Activated T-cell treated with anti-CD3 and anti-CD28 coated beads, Interleukin-2, amount 50 U/mL, for 4 hours (primary cell): ENCODE data around the gene ATG14. TPM values are rescaled to one million over a fixed set of nuclear protein-coding genes. Genes with fewer than 3 reads are reported as not detected.
"Not testable (repeated sequence)": the region's sequence is repeated elsewhere in the genome, so short reads cannot be mapped to it uniquely, and the experiment has no call there.

Experiments
- ATAC-seq, 2 donors: fragments of 200-7000 bp; cut with Tn5 transposase; one replicate each; pipeline ENCODE4 v1.10.0; 2021
- DNase-seq: peaks from one replicate; pipeline ENCODE4 v3.0.0-alpha.2; 2020
- H3K27me3 Mint-ChIP-seq: one replicate; pipeline ENCODE4 v1.8.0; 2021; ENCODE audit warnings: low read depth, mixed read lengths
- H3K36me3 Mint-ChIP-seq: one replicate; pipeline ENCODE4 v1.8.0; 2022; ENCODE audit warnings: mixed read lengths; ENCODE audit not compliant: insufficient read depth
- H3K4me1 Mint-ChIP-seq: one replicate; pipeline ENCODE4 v1.8.0; 2021; ENCODE audit warnings: low read depth, mixed read lengths
- H3K4me3 Mint-ChIP-seq: one replicate; pipeline ENCODE4 v1.8.0; 2021; ENCODE audit warnings: mild to moderate bottlenecking, moderate library complexity, mixed read lengths
- H3K9me3 Mint-ChIP-seq: one replicate; pipeline ENCODE4 v1.8.0; 2021; ENCODE audit warnings: mixed read lengths
- total RNA-seq, 3 donors: library from RNA; stranded (reverse); gene quantifications; one replicate each; pipeline ENCODE4 v1.2.1, GENCODE V29; 2021

Gene ATG14
- total RNA-seq, 3 donors from 2014 or later: 6.6 to 8.4 (median 6.7) TPM

DNA sequence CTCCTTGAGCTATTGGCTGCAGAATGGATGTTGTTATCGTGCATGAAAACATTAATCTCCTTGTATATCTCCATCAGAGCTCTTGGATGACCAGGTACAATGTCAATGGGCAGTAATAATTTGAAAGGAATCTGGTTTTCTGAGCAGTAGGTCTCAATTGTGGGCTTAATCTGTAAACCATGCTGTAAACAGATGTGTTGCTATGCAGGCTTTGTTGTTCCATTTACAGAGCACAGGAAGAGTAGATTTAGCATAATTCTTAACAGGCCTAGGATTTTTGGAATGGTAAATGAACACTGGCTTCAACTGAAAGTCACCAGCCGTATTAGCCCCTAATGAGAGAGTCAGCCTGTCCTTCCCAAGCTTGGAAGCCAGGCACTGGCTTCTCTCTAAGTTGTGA lies 50.4 kb downstream of the ATG14 start:
- ATAC-seq (no peak), DNase-seq (no peak)
- no peak overlapping the region for H3K4me3 Mint-ChIP-seq
- H3K27me3 Mint-ChIP-seq: no peaks in the 10 kb centered on the region
- H3K36me3 Mint-ChIP-seq: peaks cover 13% of the 10 kb centered on the region
- H3K4me1 Mint-ChIP-seq: peaks cover 8% of the 10 kb centered on the region
- no peaks in the 10 kb centered on the region for H3K9me3 Mint-ChIP-seq

DNA sequence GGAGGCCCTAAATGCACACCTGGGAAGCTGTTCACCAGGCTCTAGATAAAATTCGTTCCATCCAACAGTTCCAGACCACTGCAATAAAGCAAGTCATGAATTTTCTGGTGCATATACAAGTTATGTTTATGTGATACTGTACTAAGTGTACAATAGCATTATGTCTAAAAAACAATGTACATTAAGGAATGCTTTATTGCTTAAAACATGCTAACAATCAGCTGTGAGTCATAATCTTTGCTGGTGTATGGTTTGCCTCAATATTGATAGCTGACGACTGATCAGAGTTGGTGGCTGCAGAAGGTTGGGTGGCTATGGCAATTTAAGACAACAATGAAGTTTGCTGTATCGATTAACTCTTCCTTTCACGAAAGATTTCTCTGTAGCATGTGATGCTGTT lies 52.3 kb downstream of the ATG14 start:
- Mint-ChIP-seq H3K4me1 (peaks cover 15% of the 10 kb centered on the region), H3K36me3 (peaks cover 11% of the 10 kb centered on the region), H3K27me3 (no peaks in the 10 kb centered on the region), H3K4me3 (no peak overlapping the region), H3K9me3 (no peaks in the 10 kb centered on the region)
- DNase-seq: no peak
- no peak for ATAC-seq

DNA sequence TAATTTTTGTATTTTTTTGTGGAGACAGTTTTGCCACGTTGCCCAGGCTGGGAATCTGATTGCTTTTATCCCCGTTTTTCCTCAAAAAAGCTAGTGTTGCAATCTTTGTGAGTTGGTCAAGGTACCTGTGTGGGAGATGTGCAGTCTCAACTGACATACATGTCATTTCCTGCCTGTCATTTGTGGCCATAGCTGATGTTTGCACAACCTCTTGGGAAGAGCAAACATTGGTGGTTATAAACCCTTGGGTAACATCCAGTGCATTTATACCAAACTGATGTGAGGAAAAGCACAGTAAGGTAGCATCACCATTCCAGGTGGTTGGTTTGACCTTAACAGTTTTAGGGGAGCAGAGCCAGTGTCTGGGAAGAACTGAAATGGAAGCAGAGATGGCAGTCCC lies 54.7 kb downstream of the ATG14 start:
- DNase-seq: no peak
- Mint-ChIP-seq H3K4me1 (peaks cover 21% of the 10 kb centered on the region), H3K4me3 (no peak overlapping the region), H3K9me3 (no peaks in the 10 kb centered on the region), H3K36me3 (peaks cover 7% of the 10 kb centered on the region), H3K27me3 (no peaks in the 10 kb centered on the region)
- ATAC-seq: no peak

DNA sequence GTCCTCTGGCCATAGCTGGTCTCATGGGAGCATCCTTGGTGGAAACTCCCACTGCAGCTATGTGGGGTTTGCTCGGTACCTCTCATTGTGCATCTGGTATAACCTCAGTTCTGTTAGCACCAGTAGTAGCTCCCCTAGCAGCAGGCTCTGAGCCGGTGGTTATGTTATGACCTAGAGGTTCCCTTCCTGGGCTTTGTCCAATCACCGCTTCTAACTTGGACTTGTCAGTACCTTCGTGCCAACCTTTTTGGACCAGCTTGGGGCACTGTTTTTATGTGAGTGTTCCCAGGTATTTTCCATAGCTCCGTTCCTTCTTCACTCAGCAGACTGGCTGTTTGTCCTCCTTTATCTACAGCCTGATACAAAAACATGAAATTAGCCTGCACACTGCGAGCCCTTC lies 55.7 kb downstream of the ATG14 start:
- Mint-ChIP-seq H3K36me3 (peaks cover 11% of the 10 kb centered on the region), H3K4me3 (no peak overlapping the region), H3K9me3 (no peaks in the 10 kb centered on the region), H3K4me1 (peaks cover 16% of the 10 kb centered on the region), H3K27me3 (no peaks in the 10 kb centered on the region)
- DNase-seq: no peak
- no peak for ATAC-seq

DNA sequence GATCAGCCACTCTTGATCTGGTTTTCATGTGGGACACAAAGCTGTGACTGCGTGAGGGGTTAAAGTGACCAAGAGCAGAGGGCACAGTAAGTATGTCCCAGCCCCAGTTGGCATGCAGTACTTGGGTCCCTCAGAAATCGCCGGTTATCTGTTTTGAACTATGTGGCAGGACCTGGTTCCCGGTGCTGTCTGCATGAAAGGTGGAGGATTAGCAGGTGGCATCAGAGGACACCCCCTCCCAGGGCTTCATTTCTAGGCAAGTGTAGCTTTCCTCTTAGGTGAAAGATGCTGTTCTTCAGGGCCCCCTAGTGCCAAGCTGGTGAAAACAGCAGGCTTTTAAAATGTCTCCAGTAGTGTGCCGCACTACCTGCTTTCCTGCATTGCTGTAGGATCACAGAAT lies 57.1 kb downstream of the ATG14 start:
- Mint-ChIP-seq H3K4me1 (peaks cover 23% of the 10 kb centered on the region), H3K27me3 (no peaks in the 10 kb centered on the region), H3K4me3 (peak overlapping the region; percentile 62), H3K36me3 (peaks cover 19% of the 10 kb centered on the region), H3K9me3 (no peaks in the 10 kb centered on the region)
- ATAC-seq: peak; percentile 92 to 96
- DNase-seq: peak; percentile 55

DNA sequence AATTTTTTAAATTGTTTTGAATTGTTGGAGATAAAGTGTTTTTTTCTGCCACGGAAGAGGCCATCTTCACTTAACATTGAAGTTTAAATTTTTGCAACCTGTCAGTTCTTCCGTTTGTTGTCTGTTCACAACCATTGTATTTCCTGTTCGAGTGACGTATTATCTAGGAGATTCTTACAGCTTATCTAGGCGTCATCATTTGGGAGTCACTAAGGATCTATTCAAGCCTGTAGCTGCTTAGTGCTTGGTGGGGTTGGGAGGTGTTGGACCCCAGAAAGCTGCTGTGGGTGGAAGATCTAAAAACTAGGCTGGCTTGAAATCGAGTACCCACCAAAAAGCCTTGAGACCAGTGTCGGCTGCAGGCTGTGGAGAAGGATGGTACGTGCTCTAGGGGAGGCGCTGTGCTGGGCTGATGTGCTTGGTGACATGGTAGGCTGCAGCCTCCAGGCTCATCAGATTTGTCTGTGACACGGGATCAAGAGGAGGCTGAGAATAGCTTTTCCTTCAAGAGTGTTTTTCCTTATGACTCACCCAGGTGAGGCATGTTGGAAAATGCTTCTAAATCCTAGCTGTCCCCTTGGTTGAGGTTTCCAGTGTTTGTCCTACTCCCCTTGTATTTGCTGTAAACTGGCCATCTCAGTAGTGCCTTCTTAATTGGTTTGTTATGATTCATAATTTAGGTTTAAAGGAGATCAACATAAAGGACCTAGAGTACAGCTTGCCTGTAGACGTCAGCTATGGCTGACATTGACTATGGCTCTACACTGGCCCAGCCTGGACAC lies 57.8 kb downstream of the ATG14 start:
- Mint-ChIP-seq H3K36me3 (peaks cover 19% of the 10 kb centered on the region), H3K9me3 (no peaks in the 10 kb centered on the region), H3K4me3 (peak overlapping the region; percentile 62), H3K4me1 (peaks cover 28% of the 10 kb centered on the region), H3K27me3 (no peaks in the 10 kb centered on the region)
- DNase-seq (no peak), ATAC-seq (peak; percentile 38 to 45)

DNA sequence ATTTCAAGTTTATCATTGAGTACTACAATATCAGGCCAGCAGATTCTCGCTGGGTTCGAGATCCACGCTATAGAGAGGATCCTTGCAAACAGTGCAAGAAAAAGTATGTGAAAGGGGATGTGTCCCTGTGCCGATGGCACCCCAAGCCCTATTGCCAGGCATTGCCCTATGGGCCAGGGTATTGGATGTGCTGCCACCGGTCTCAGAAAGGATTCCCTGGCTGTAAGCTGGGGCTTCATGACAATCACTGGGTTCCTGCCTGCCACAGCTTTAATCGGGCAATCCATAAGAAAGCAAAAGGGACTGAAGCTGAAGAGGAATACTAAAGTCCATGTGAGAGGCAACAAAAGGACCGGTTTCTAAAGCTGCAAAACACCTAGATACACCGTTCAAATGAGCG lies 59.4 kb downstream of the ATG14 start:
- Mint-ChIP-seq H3K27me3 (no peaks in the 10 kb centered on the region), H3K4me3 (no peak overlapping the region), H3K4me1 (peaks cover 43% of the 10 kb centered on the region), H3K36me3 (peaks cover 19% of the 10 kb centered on the region), H3K9me3 (no peaks in the 10 kb centered on the region)
- DNase-seq (no peak), ATAC-seq (no peak)

DNA sequence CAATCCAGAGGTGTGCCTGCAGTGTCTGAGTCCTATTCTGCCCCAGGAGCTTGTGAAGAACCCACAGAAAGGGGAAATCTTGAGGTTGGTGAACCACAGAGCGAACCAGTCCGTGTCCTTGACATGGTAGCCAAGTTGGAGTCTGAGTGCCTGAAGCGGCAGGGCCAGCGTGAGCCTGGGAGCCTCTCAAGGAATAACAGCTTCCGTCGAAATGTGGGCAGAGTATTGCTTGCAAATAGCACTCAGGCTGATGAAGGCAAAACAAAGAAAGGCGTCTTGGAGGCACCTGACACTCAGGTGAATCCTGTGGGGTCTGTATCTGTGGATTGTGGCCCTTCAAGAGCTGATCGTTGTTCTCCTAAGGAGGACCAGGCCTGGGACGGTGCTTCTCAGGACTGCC lies 60.5 kb downstream of the ATG14 start:
- Mint-ChIP-seq H3K9me3 (no peaks in the 10 kb centered on the region), H3K27me3 (no peaks in the 10 kb centered on the region), H3K36me3 (peaks cover 16% of the 10 kb centered on the region), H3K4me1 (peaks cover 53% of the 10 kb centered on the region), H3K4me3 (no peak overlapping the region)
- DNase-seq: no peak
- no peak for ATAC-seq

DNA sequence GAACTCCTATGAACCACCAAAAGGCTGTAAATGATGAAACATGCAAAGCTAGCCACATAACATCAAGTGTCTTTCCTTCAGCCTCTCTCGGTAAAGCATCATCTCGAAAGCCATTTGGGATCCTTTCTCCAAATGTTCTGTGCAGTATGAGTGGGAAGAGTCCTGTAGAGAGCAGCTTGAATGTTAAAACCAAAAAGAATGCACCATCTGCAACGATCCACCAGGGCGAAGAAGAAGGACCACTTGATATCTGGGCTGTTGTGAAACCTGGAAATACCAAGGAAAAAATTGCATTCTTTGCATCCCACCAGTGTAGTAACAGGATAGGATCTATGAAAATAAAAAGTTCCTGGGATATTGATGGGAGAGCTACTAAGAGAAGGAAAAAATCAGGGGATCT lies 61.2 kb downstream of the ATG14 start:
- no peak overlapping the region for H3K4me3 Mint-ChIP-seq
- ATAC-seq: no peak
- H3K9me3 Mint-ChIP-seq: no peaks in the 10 kb centered on the region
- H3K27me3 Mint-ChIP-seq: no peaks in the 10 kb centered on the region
- DNase-seq: no peak
- H3K4me1 Mint-ChIP-seq: peaks cover 56% of the 10 kb centered on the region
- peaks cover 15% of the 10 kb centered on the region for H3K36me3 Mint-ChIP-seq

DNA sequence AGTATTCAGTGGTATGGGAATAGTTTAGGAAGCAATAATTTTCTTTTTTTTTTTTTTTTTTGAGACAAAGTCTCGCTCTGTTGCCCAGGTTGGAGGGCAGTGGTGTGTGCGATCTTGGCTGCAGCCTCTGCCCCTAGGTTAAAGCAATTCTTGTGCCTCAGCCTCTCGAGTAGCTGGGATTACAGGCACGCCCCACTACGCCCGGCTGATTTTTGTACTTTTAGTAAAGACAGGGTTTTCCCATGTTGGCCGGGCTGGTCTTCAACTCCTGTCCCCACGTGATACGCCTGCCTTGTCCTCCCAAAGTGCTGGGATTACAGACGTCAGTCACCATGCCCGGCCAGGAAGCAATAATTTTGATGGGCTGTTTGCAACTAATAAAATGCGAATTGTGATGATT lies 62.1 kb downstream of the ATG14 start:
- Mint-ChIP-seq H3K4me3 (no peak overlapping the region), H3K36me3 (peaks cover 18% of the 10 kb centered on the region), H3K4me1 (peaks cover 61% of the 10 kb centered on the region), H3K27me3 (no peaks in the 10 kb centered on the region), H3K9me3 (no peaks in the 10 kb centered on the region)
- DNase-seq: no peak
- ATAC-seq: no peak

DNA sequence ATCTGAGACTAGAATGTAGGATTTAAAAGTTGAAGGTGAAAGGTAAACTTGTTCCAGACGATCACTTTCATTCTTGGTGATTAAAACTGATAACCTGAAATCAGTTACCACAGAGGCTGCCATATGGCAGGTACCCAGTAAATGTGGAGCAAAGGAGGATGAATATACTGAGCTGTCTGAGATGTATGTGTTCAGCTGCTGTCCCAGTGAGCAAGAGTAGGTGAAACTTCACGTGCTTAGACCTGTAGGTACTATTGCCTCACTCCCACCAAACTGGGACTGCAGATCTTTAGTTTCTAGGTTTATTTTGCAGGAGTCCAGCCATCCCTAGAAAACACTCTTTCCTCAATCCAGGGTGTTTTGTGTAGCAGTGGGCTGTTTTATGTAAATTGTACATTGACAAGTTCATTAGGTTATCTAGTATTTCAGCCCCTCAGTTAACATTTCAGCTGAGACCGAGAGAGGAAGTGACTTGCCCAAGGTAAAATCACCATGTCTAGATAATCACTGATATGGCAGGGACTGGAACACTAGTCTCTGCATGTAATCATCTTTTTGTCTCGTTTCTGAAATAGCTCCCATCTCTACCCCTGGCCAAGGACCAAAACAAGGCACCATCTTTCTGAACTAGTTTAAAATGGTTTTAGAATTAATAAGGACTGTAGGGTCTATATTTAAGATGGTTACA lies 62.7 kb downstream of the ATG14 start:
- Mint-ChIP-seq H3K4me1 (peaks cover 59% of the 10 kb centered on the region), H3K9me3 (no peaks in the 10 kb centered on the region), H3K36me3 (peaks cover 18% of the 10 kb centered on the region), H3K4me3 (peak overlapping the region; percentile 14), H3K27me3 (no peaks in the 10 kb centered on the region)
- DNase-seq (no peak), ATAC-seq (peak; percentile 70 to 74)

DNA sequence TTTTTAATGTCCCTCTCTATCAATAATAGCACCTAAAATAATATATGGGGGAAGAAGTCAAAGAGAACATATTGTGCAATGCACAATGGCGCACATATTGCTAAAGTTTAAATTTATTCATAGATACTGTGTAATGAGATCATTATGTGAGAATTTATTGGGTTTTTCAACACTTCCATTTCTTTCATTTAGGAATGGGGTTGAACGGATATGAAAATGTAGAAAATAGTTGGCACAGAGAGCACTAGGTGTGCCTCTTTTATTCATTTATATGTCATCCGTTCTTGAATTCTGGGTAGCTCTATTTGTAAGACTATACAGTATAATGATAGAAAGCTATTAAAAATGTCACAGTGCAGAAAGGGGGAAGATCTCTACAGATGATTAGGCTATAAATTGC lies 63.9 kb downstream of the ATG14 start:
- ATAC-seq (no peak), DNase-seq (no peak)
- Mint-ChIP-seq H3K4me3 (no peak overlapping the region), H3K36me3 (peaks cover 18% of the 10 kb centered on the region), H3K4me1 (peaks cover 59% of the 10 kb centered on the region), H3K9me3 (no peaks in the 10 kb centered on the region), H3K27me3 (no peaks in the 10 kb centered on the region)

DNA sequence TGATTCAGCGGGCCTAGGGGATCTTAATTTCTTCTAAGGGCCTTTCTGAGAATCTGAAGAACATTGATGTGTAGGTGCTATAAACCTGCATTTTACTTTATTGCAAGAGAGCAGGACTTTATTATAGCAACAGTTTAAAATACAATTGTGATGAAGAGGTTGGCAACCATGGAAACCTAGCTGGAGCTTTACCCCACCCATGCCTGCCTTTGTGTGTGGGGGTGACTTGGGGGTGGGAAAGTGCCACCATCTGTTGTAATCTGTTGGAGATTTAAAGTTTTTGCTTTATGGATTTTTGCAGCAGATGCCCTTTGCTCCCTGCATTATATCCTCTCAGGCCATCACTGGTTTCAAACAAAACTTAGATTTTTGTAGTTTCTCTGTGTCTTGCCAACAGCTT lies 64.6 kb downstream of the ATG14 start:
- H3K4me1 Mint-ChIP-seq: peaks cover 65% of the 10 kb centered on the region
- no peak overlapping the region for H3K4me3 Mint-ChIP-seq
- H3K27me3 Mint-ChIP-seq: no peaks in the 10 kb centered on the region
- DNase-seq (no peak), ATAC-seq (no peak)
- H3K36me3 Mint-ChIP-seq: peaks cover 16% of the 10 kb centered on the region
- H3K9me3 Mint-ChIP-seq: no peaks in the 10 kb centered on the region

DNA sequence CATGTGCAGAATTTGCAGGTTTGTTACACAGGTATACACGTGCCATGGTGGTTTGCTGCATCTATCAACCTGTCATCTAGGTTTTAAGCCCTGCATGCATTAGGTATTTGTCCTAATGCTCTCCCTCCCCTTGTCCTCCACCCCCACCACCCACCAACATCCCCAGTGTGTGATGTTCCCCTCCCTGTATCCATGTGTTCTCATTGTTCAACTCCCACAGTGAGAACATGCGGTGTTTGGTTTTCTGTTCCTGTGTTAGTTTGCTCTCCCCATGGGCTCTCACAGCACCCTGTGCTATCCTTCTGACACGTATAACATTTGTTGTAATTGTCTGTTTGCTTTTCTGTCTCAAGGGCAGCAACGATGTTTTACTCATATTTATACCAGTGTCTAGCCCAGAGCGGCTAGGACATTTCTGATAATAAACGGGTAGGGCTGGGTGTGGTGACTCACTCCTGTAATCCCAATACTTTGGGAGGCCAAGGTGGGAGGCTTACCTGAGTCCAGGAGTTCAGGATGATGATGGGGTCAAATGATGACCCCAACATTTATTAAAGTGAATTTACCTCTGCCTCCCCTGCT lies 67.0 kb downstream of the ATG14 start:
- not testable (repeated sequence) for H3K27me3 Mint-ChIP-seq, H3K36me3 Mint-ChIP-seq, ATAC-seq, H3K4me3 Mint-ChIP-seq, H3K9me3 Mint-ChIP-seq, DNase-seq
- H3K4me1 Mint-ChIP-seq: peaks cover 82% of the 10 kb centered on the region

DNA sequence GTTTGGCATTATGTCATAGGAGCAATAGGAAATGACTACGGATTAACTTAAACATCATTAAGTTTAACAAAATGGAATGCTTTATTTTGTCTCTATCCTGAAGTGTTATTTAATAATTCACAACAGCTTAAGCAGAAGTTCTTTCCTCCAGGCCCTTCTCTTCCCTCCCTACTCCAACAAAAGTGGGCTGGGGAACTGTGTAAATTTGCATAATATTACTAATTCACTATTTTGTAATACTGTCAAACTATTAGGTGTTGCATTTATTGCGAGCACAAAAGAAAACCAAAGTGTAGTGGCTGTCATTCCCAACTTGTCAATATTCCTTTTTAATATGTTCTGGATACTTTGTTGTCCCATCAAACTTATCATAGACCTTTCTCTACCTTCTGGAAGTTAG lies 69.8 kb downstream of the ATG14 start:
- Mint-ChIP-seq H3K36me3 (peaks cover 4% of the 10 kb centered on the region), H3K4me3 (no peak overlapping the region), H3K9me3 (no peaks in the 10 kb centered on the region), H3K27me3 (no peaks in the 10 kb centered on the region), H3K4me1 (peaks cover 82% of the 10 kb centered on the region)
- ATAC-seq (no peak), DNase-seq (no peak)
